GM18873 (cell line): ENCODE results near the gene ATF7IP.
A peak's percentile ranks its signal among the peaks of the same experiment; 100 is the strongest.
"Not testable (repeated sequence)": the region's sequence is repeated elsewhere in the genome, so short reads cannot be mapped to it uniquely, and the experiment has no call there.

Source experiments
- ATAC-seq: cut with Tn5 transposase; IDR thresholded peaks from one replicate; pipeline ENCODE4 v1.9.1; 2021; ENCODE audit warnings: mild to moderate bottlenecking, moderate library complexity, moderate number of reproducible peaks; ENCODE audit not compliant: unreplicated experiment, low FRiP score

The ATF7IP gene

DNA sequence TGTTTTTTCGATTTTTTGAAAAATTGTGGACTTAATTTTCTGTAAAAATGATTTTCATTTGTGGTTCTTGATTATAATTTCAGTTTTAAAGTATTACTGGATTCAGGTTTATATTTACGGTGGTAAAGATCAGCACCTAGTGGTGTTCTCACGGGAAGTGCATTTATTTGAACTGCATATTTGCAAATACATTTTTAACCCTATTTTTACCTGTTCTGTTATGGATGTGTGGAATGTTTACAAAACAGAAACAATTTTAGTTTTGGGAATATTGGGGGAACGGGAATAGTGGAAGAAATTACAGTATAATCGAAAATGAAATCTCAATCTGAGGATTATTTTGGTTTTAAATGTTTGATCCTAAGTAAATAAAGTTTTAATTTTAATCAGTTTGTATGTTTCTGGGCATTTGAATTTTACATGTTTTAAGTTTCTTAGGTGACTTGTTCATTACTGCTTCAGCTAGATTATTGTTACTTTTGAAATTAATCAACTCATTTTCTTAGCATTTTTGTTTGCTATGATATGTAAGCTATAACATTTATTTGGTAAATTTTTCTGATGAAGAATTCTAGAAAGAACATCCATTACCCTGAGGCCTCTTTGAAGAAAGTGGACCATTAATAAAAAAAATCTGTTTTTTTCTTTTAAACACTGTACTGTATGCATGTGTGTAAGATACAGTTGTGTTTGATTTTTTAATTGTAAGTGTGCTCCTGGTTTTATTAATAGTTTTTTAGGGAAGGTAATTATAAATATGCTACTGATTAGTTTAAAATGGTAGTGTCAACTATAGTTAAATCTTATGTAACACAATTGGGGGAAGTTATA lies 942 bp downstream of the ATF7IP start:
- ATAC-seq = no peak

- ATAC-seq = peak; percentile 29
Measured at GRCh38 chr12:14367040-14367661, 1.7 kb downstream of the ATF7IP start.

GRCh38 chr12:14369311-14369710 lies 3.8 kb downstream of the ATF7IP start:
- no peak for ATAC-seq

DNA sequence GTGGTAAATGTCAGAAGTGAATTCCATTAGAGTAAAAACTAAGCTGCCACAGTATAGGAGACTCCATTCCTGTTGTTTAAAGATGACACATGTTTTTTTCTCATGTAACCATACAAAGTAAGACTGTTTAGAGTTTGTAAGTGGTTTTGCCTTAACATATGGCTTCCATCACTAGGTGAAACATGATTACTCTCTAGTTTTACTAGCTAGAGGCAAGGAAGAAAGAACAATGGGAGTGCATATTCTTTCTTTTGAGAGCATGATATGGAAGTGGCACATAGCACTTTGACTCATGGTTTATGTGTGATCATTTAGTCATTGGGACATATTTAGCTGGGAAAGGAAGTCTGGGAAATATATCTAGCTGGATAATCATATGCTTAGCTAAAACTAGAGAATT lies 7.7 kb downstream of the ATF7IP start:
- ATAC-seq = no peak

DNA sequence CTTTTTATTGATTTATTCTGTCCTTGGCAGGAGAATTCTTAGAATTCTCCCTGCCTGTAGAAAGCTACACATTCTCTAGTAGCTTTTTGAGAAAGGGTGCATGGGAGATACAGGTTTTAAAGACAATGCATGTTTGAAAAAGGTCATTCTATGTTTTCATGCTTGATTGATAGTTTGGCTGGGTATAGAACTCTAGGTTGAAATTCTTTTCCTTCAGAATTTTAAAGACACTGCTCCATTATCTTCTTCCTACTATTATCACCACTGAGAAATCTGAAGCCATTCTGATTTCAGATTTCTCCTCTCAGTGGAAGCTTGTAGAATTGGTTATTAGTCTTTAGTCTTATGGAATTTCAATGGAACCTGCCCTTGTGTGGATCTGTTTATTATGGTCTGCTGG lies 14.0 kb downstream of the ATF7IP start:
- no peak for ATAC-seq

DNA sequence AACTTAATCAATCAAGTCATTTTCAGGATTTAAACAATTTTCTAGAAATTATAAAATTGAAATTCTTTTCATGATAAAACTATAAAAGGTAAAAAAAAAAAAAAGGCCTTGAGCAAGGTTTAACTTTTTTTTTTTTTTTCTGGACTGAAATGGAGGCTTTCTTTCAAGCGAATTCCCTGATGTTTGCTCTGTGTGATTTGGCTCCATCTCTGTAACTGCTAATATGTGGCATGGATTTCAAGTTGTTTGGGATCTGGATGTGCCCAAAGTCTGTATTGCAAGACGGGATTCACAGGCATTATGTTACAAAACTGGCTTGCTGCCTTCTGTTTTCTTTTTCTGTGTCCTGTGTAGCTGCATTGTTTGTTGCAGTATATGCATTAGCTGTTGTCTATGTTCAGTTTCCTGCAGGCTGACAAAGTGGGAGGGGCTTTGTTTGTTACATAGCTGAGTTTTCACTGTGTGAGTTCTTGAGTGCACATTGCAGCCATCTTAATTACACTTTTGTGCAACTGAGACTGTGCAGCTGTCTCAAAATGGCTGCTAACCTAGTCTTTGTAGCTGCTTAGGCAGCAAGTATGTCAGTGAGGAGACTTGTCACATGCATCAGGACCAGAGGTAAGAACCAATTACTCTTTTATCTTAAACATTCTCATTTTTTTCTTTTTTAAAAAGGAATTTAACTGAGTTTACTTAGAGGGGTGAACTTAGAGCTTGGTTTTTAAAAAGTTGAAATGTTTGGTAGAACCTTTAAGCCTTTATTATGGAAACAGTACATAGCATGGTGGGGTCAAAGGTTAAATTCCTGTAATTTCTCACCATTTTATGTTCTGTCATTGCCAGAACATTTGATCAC lies 19.5 kb downstream of the ATF7IP start:
- peak; percentile 89 for ATAC-seq

GRCh38 chr12:14387219-14387871 lies 21.9 kb downstream of the ATF7IP start:
- ATAC-seq = no peak

DNA sequence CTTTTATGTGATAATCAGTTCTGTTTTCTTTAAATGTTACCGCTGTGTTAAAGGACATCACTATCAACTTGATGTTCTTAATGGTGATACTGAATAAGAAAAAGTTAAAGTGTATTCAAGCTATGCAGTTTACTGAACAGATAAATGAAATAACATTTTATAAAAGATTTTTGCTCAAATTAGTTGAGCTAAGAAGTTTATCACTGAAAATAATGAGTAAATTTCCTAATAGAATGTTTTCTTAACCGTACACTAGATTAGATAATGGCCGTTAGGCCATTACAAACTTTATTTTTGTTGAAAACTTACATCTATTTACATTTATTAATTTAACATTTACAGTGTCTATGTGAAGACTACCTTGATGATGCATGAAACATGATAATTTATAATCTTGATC lies 25.0 kb downstream of the ATF7IP start:
- ATAC-seq = no peak

DNA sequence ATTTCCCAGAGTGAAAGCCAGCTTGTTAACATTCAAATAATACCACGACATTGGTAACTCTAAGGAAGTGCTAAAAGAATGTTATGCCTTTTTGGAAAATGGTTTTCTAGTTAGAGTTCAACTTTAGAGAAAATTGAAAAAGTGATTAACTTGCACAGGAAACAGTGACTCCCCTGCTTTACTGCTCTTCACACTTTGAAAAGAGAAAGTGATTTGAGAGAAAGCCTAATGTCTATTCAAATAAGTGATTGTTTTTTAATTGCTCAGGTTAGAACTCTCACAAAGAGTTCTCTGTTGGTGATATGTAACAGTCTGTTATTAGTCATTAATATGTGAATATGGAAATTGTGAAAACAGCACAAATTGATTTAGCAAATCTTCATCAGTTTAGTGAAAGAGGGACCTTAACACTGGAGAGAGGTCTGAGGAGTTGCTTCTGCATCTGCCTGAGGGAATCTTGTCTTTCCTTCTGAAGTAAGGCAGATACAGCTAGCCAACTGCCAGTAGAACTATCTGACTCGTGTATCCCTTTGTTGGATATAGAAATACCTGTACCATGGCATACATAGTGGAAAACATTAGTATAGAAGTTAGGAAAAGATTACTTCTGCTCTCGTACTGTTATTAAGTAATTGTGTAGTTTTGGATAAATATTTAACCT lies 25.5 kb downstream of the ATF7IP start:
- ATAC-seq = no peak

GRCh38 chr12:14393751-14394150 lies 28.3 kb downstream of the ATF7IP start:
- no peak for ATAC-seq

DNA sequence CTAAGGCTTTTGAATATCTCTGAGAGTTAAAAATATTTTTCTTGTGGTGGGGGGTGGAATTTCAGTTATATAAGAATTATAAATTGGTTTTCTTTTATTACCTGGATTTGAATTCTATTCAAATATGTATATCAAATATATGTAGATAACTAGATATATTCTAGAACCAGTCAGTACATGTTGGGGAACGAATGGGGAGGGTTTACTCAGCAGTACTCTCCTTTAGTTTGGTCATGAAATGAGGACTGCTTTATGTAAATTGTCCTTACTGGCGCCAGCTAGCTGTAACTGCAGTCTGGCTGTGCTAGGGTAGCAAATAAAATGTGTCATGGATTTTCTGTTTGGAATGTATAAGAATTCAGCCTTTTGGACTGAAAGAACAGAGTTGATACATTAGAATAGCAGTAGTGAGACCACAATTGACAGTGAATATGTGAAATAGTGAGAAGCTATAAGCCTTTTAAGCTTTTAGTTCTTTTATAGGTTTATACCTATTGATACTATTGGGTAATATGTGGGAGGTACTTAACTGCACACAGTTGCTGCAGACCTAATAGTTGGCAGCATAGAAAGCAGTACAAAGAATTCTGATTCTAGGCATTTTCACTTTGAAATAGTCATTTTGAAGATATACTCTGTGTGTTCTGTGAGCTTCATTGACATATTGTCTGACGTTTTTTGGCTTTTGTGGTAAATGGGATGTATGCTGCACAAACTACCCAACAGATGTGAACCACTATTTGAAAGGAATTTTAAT lies 29.0 kb downstream of the ATF7IP start:
- peak; percentile 75 for ATAC-seq

DNA sequence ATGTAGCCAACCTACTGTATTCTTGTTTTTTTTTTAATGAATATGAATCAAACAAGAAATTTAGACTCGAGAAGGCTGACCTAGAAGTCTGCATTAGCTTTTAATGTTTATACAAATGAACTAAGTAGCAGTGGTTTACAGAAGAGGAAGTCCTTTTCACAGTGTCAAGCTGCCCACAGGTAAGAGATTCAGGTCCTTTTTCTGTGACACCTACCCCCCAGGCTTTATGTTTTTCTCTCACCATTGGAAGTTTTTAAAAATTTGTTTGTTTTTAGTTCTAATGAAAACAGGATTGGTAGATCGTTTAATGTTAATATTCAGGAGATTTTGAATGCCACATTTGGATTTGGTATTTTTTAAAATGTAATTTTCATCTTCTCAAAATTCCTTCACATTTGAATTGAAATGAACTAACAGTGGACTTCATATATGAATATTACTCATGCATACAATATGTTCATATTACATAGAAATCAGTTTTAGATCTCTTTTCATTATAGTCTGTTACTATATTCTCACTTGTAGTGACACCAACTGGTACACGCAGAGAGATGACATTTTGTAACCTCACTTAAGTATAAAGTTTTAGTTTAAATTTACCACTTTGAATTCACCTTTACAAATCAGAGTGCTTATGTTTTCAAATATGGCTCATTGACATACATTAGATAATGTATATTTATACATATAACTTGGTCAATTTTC lies 29.7 kb downstream of the ATF7IP start:
- no peak for ATAC-seq

GRCh38 chr12:14396071-14396470 lies 30.6 kb downstream of the ATF7IP start:
- ATAC-seq = peak; percentile 45

- no peak for ATAC-seq
Measured at GRCh38 chr12:14399871-14400270, 34.4 kb downstream of the ATF7IP start.

DNA sequence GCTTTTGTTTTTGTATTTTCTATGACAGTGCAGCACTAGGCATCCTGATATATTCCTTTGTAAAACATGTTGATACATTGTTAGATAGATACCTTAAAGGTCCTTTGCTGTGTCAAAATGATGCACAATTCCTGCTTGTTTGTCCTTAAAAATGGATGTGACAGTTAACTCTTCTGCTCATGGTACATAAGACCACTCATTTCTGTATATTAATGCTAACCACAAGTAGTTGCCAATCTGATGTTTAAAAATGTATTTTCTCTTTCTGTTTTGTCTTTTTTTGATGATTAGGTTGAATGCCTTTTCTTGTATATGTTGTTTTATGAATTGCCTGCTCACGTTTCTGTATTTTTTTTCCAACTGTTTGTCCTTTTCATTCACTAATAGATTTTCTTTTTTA lies 35.1 kb downstream of the ATF7IP start:
- ATAC-seq = no peak

DNA sequence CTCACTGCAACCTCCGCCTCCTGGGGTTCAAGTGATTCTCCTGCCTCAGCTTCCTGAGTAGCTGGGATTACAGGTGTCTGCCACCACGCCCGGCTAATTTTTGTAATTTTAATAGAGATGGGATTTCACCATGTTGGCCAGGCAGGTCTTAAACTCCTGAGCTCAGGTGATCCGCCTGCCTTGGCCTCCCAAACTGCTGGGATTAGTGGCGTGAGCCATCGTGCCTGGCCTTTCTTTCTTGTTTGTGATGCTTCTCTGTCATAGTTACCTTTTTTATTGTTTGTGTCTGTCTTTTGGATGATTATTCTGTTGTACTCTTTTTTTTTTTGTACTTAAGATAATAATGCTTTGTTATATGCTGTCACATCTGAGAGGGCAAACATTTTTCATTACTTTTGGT lies 35.8 kb downstream of the ATF7IP start:
- not testable (repeated sequence) for ATAC-seq

DNA sequence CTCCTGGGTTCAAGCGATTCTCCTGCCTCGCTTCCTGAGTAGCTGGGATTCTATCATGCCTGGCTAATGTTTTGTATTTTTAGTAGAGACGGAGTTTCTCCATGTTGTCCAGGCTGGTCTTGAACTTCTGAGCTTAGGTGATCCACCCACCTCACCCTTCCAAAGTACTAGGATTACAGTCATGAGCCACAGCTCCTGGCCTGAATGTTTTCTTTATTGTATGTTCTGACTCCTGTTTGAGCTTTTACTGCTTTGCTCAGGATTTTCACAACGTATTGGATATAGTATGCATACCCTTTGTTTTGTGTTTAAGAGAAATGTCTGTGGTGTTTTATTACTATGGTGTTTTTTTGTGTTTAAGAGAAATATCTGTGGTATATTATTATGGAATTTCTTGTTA lies 37.2 kb downstream of the ATF7IP start:
- no peak for ATAC-seq

GRCh38 chr12:14403293-14403692 lies 37.8 kb downstream of the ATF7IP start:
- no peak for ATAC-seq

DNA sequence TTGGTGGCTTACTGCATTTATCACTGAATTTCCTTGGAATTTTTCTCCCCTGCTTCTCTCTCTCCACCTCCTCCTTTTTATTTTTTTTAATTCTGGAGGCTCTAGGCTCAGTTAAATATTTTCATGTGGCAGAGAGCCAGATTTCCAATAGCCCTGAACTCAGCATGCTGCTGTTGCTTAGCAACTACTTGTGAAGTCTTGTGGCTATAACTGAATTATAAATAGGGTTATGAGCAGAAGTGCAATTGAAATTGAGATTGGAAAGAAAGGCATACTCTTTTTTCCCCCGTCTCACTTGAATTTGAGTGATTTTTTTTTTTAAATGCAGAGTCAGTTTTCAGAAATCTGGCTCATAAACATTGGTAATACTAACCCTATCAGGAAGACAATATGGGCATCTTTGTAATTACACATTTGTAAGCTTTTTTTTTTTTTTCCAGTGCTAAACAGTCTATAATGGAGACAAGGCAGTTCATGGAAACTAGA lies 38.3 kb downstream of the ATF7IP start:
- no peak for ATAC-seq
